Tibial artery (tissue), 4 donors: ENCODE data around the gene CPZ.

Source experiments
- DNase-seq, 2 donors: peaks; one replicate each; pipeline ENCODE4 v3.0.0-alpha.2; 2019
- H3K27ac ChIP-seq, 2 donors: fragments of 200-600 bp; sonication (generic) in 1 of 2; 1 replicate in 1 of 2; 2 replicates in 1 of 2; pipeline ENCODE4 v1.5.1; 2018 to 2019; ENCODE audit warnings: mild to moderate bottlenecking in 1 of 2
- H3K27me3 ChIP-seq, 2 donors: fragments of 200-600 bp; sonication (generic) in 1 of 2; one replicate each; pipeline versions ENCODE4 v1.5.1 to v1.6.0; 2016 to 2019
- H3K36me3 ChIP-seq, 3 donors: fragments of 200-600 bp; sonication (generic) in 2 of 3; one replicate each; pipeline ENCODE4 v1.5.1; 2016 to 2019; ENCODE audit warnings: mild to moderate bottlenecking in 2 of 3
- H3K4me1 ChIP-seq, 4 donors: fragments of 200-600 bp; sonication (generic) in 2 of 4; 1 replicate in 3 of 4; 2 replicates in 1 of 4; pipeline ENCODE4 v1.5.1; 2016 to 2019
- H3K4me3 ChIP-seq, 2 donors: fragments of 200-600 bp; sonication (generic) in 1 of 2; 1 replicate in 1 of 2; 2 replicates in 1 of 2; pipeline ENCODE4 v1.5.1; 2018 to 2019; ENCODE audit warnings: mild to moderate bottlenecking in 2 of 2
- H3K9me3 ChIP-seq, 3 donors: fragments of 200-600 bp; sonication (generic) in 1 of 3; one replicate each; pipeline ENCODE4 v1.5.1; 2016 to 2019
- intact Hi-C: fragments of 100-400 bp; cut with DNase I; formaldehyde crosslinking; loops from one replicate; pipeline ENCODE4 v1.15.0; 2023; ENCODE audit warnings: low total_unique reads
- TF ChIP-seq, protein P1 (sequence below), 2 experiments: fragments of 200-600 bp in 1 of 2; fragments of 450-650 bp in 1 of 2; IDR thresholded peaks; one replicate each; pipeline ENCODE4 v1.5.1; 2017 to 2019; ENCODE audit warnings: antibody characterized with exemption in 2 of 2, mild to moderate bottlenecking in 1 of 2, moderate library complexity in 1 of 2

Gene CPZ

DNA sequence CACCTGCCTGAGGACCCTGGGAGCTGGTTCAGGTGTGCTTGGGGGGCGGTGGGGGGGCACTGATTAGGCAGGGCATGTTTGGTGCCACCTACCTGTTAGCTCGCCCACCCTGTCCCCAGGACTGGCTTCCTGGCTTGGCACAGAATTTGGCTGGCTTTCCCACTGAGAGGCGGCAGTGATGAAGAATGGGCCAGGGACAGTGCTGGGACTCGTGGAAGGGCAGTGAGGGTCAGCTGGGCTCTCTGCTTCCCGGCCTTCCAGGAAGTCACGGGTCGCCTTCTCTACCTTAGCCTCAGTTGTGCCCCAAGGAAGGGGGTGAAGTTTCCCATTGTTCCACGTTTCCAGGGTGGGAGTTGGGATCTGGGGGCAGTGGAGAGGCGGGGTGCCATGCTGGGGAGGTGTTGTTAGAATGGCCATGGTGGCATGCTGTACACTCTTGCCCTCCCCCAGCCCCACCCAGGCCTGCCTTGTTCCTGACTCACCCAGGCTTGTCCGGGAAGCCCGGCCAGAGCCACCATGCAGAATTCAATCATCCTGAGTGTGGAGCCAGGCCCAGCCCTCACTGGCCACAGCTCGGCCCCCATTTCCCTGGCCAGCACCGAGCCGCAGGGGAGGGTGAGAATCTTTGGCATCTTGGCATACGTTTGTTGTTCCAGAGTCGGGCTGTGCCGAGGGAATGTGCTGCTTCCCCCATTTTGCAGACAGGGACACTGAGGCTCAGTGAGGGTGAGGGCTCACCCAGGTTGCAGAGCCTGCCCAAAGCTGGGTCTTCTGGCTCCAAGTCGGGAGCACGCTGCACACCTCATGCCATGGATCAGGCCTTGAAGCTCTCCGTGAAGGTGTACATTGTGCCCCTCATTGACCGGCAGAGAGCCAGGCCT is 34.2 kb upstream of the CPZ start:
- H3K4me3 ChIP-seq, result no peak overlapping the region
- TF ChIP-seq, protein P1, sequence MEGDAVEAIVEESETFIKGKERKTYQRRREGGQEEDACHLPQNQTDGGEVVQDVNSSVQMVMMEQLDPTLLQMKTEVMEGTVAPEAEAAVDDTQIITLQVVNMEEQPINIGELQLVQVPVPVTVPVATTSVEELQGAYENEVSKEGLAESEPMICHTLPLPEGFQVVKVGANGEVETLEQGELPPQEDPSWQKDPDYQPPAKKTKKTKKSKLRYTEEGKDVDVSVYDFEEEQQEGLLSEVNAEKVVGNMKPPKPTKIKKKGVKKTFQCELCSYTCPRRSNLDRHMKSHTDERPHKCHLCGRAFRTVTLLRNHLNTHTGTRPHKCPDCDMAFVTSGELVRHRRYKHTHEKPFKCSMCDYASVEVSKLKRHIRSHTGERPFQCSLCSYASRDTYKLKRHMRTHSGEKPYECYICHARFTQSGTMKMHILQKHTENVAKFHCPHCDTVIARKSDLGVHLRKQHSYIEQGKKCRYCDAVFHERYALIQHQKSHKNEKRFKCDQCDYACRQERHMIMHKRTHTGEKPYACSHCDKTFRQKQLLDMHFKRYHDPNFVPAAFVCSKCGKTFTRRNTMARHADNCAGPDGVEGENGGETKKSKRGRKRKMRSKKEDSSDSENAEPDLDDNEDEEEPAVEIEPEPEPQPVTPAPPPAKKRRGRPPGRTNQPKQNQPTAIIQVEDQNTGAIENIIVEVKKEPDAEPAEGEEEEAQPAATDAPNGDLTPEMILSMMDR (IDR thresholded peaks at IDR 0.05), result no peak
- peaks cover 0 to 13% of the 10 kb centered on the region in 2 donors for H3K27me3 ChIP-seq
- H3K9me3 ChIP-seq, result no peaks in the 10 kb centered on the region
- peak in 1 of 2 donors; percentile 65 for DNase-seq
- H3K4me1 ChIP-seq, result no peaks in the 10 kb centered on the region
- intact Hi-C loops, result no loop called here
- H3K36me3 ChIP-seq, result no peaks in the 10 kb centered on the region
- H3K27ac ChIP-seq, result no peak overlapping the region

DNA sequence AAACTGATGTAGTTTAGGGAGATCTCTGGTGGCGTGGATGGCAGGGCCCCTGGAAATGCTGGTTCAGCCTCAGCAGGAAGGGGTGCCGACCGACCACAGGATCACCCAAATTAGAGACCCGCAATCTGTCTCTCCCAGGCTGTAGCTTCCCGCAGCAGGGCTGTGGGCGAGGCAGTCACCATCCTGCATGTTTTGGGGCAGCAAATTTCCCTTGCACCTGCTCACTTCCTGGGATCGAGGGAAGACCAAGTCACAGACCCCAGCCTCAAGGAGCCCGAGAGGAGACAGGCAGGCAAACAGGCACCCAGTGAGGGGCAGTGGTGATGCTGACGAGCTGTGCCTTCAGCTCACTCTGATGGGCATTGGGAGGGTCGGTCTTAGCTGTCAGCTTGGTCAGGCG is 33.6 kb upstream of the CPZ start:
- no peaks in the 10 kb centered on the region for H3K4me1 ChIP-seq
- DNase-seq, result peak in 1 of 2 donors; percentile 50
- no peaks in the 10 kb centered on the region for H3K36me3 ChIP-seq
- H3K27ac ChIP-seq, result no peak overlapping the region
- no peak overlapping the region for H3K4me3 ChIP-seq
- no peaks in the 10 kb centered on the region for H3K9me3 ChIP-seq
- TF ChIP-seq, protein P1 (IDR thresholded peaks at IDR 0.05), result no peak
- intact Hi-C loops, result no loop called here
- peaks cover 0 to 13% of the 10 kb centered on the region in 2 donors for H3K27me3 ChIP-seq

DNA sequence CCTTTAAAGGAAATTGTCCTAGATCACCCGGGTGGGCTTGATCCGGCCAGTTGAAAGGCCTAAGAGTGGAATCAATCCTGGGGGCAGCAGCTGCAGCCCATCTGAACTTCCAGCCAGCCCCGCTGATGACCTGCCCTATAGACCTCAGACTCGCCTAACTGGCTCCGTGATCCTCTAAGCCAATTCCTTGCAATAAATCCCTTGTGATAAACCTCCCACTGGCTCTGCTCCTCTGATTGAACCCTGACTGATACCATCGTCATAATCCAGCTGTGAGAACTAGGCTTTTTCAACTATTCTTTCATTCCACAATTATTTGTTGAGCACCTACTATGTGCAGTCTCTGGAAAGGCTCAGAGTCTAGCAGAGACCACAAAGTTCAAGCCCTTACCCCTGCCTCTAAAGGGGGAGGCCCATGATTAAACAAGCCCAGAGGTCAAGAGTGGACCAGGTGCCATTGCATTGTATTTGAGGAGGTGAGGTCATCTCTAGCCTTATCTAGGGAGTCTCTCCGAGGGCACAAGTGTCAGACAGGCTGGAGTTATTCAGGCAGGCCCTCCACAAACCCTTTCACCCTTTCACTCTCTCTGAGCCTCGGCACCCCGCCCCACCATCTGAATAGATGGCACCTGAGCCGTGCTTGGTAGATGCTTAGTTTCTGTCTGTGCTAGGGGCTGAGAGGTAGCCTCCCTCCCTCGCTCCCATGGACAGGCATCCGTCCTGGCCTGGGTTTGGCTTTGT is 32.9 kb upstream of the CPZ start:
- Histone ChIP-seq H3K27ac (no peak overlapping the region), H3K9me3 (no peaks in the 10 kb centered on the region), H3K4me1 (no peaks in the 10 kb centered on the region), H3K4me3 (no peak overlapping the region), H3K27me3 (peaks cover 0 to 13% of the 10 kb centered on the region in 2 donors), H3K36me3 (no peaks in the 10 kb centered on the region)
- DNase-seq, result no peak
- TF ChIP-seq, protein P1 (IDR thresholded peaks at IDR 0.05), result no peak
- intact Hi-C loops, result loop anchor here (5.0 kb wide), 1 partner anchor 1128 kb away; no protein-coding TSS in a partner anchor

DNA sequence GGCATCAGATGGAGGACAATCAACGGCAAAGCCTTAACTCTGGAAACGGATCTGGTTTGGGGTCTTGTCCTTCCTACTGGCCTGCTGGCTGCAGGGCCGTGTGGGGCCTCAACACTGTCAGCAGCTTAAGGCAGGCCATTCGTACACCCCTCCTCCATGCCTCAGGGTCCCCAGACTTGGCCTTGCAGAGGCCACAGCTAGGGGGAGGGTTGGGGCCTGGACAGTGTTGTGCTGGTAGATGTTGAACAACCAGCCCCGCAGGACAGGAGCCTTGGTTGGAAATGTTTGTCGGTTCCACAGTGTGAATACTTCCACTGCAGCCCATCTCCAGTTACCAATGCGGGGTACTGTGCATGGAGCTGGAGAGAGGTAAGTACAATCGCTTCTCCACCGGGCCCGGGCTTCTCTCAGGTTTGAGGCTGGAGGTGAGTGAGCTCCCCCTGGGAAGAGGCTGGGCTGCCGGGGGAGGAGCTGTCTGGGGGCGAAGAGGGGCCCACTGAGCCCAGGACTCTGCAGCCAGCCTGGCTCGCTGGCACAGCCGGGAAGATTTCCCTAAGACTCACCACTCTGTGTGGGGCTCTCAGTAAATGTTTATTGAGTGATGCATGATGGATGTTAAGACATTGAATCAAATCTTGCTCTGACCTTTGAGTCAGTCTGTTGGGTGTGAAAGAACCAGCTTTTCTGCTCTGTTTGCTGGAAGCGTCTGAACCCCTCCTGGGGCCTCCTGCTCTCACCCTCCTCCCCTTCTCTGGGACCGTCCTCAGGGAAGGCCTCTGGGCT is 32.1 kb upstream of the CPZ start:
- intact Hi-C loops, result loop anchor here (5.0 kb wide), 1 partner anchor 1127 kb away; no protein-coding TSS in a partner anchor
- no peak overlapping the region for H3K27ac ChIP-seq
- H3K4me3 ChIP-seq, result no peak overlapping the region
- H3K27me3 ChIP-seq, result peaks cover 0 to 13% of the 10 kb centered on the region in 2 donors
- TF ChIP-seq, protein P1 (IDR thresholded peaks at IDR 0.05), result no peak
- no peaks in the 10 kb centered on the region for H3K9me3 ChIP-seq
- peak in 1 of 2 donors; percentile 51 for DNase-seq
- H3K4me1 ChIP-seq, result no peaks in the 10 kb centered on the region
- no peaks in the 10 kb centered on the region for H3K36me3 ChIP-seq

DNA sequence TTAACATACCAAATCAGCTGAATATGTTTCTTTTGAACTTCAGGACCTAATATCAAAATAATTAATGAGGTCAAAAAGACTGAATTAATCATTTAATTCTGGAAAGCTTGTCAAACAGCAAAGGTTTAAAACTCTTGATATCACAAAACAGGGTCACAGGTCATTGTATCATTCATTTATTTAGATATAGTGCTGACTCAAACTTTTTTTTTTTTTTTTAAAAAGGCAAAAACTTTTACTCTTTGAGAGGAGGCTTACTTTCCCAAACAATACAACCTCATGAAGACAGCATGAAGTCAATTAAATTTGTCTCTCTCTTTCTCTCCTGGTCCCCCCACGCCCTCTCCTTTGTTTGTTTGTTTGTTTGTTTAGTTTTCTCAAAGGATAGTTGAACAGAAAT is 28.0 kb upstream of the CPZ start:
- intact Hi-C loops, result loop anchor here (5.0 kb wide), 1 partner anchor 1123 kb away; no protein-coding TSS in a partner anchor
- H3K9me3 ChIP-seq, result no peaks in the 10 kb centered on the region
- TF ChIP-seq, protein P1 (IDR thresholded peaks at IDR 0.05), result no peak
- no peak overlapping the region for H3K27ac ChIP-seq
- H3K4me1 ChIP-seq, result no peaks in the 10 kb centered on the region
- peaks cover 0 to 8% of the 10 kb centered on the region in 2 donors for H3K27me3 ChIP-seq
- no peaks in the 10 kb centered on the region for H3K36me3 ChIP-seq
- no peak for DNase-seq
- H3K4me3 ChIP-seq, result no peak overlapping the region
